ENCODE results near the gene JMJD1C. TPM values are rescaled to one million over a fixed set of nuclear protein-coding genes. Genes with fewer than 3 reads are reported as not detected.
"Not testable (repeated sequence)": the region's sequence is repeated elsewhere in the genome, so short reads cannot be mapped to it uniquely, and the experiment has no call there.

JMJD1C gene
- total and polyA plus RNA-seq, 3 donors from 2014 or later, result 29.7 to 111 (median 94.6) TPM

- DNase-seq, result no peak
- TF ChIP-seq POLR2A (IDR thresholded peaks at IDR 0.05), result no peak
- TF ChIP-seq CTCF (IDR thresholded peaks at IDR 0.05), result no peak
- no peaks in the 10 kb centered on the region for H3K9me3 ChIP-seq
- intact Hi-C loops (cut with DNase I; ENCODE audit: low total_unique reads), result no loop called here
- no peak overlapping the region for H3K4me3 ChIP-seq
- H3K4me1 ChIP-seq, result no peaks in the 10 kb centered on the region
- no peaks in the 10 kb centered on the region for H3K27me3 ChIP-seq
- 85 to 90% methylated on average over 4 of the region's 4 CpGs for WGBS, 2 donors
- H3K27ac ChIP-seq, result no peak overlapping the region
- no peaks in the 10 kb centered on the region for H3K36me3 ChIP-seq (ENCODE audit: low read depth, missing control alignments)
These were observed 179.0 kb downstream of the JMJD1C start for GRCh38 chr10:63286754-63287264.

- WGBS, 2 donors, result 84 to 91% methylated on average over 5 of the region's 5 CpGs
- Histone ChIP-seq H3K9me3 (no peaks in the 10 kb centered on the region), H3K27me3 (no peaks in the 10 kb centered on the region), H3K4me3 (no peak overlapping the region), H3K27ac (no peak overlapping the region), H3K36me3 (ENCODE audit: low read depth, missing control alignments) (no peaks in the 10 kb centered on the region), H3K4me1 (no peaks in the 10 kb centered on the region)
- intact Hi-C loops (cut with DNase I; ENCODE audit: low total_unique reads), result no loop called here
- TF ChIP-seq POLR2A (IDR thresholded peaks at IDR 0.05), result no peak
- no peak for TF ChIP-seq CTCF (IDR thresholded peaks at IDR 0.05)
- DNase-seq, result no peak
These were observed 179.4 kb downstream of the JMJD1C start for GRCh38 chr10:63286340-63286739.

GRCh38 chr10:63283901-63284300, 181.9 kb downstream of the JMJD1C start:
- intact Hi-C loops (cut with DNase I; ENCODE audit: low total_unique reads); H3K27ac ChIP-seq; H3K36me3 ChIP-seq (ENCODE audit: low read depth, missing control alignments); H3K4me3 ChIP-seq; H3K27me3 ChIP-seq; H3K4me1 ChIP-seq; H3K9me3 ChIP-seq; DNase-seq: not testable (repeated sequence)
- WGBS, 2 donors, result 93 to 96% methylated on average over 6 of the region's 6 CpGs

GRCh38 chr10:63283093-63283492, 182.7 kb downstream of the JMJD1C start:
- no peak for TF ChIP-seq POLR2A (IDR thresholded peaks at IDR 0.05)
- TF ChIP-seq CTCF (IDR thresholded peaks at IDR 0.05), result no peak
- Histone ChIP-seq H3K9me3 (no peaks in the 10 kb centered on the region), H3K27me3 (no peaks in the 10 kb centered on the region), H3K36me3 (ENCODE audit: low read depth, missing control alignments) (no peaks in the 10 kb centered on the region), H3K4me1 (no peaks in the 10 kb centered on the region), H3K27ac (no peak overlapping the region), H3K4me3 (no peak overlapping the region)
- 88 to 90% methylated on average over 2 of the region's 2 CpGs for WGBS, 2 donors
- intact Hi-C loops (cut with DNase I; ENCODE audit: low total_unique reads), result no loop called here
- no peak for DNase-seq

GRCh38 chr10:63281967-63282366, 183.8 kb downstream of the JMJD1C start:
- 67% methylated on average over 3 of the region's 3 CpGs for WGBS, 2 donors
- Histone ChIP-seq H3K36me3 (ENCODE audit: low read depth, missing control alignments) (no peaks in the 10 kb centered on the region), H3K4me1 (no peaks in the 10 kb centered on the region), H3K27me3 (no peaks in the 10 kb centered on the region), H3K27ac (no peak overlapping the region), H3K4me3 (no peak overlapping the region), H3K9me3 (no peaks in the 10 kb centered on the region)
- TF ChIP-seq CTCF (IDR thresholded peaks at IDR 0.05), result no peak
- no peak for TF ChIP-seq POLR2A (IDR thresholded peaks at IDR 0.05)
- DNase-seq, result no peak
- intact Hi-C loops (cut with DNase I; ENCODE audit: low total_unique reads), result no loop called here
